Upper lobe of left lung (tissue), 6 donors: ENCODE data around the gene RUNX2. TPM values are rescaled to one million over a fixed set of nuclear protein-coding genes. Genes with fewer than 3 reads are reported as not detected.

Experiments
- ATAC-seq, 2 donors: fragments of 200-7000 bp; cut with Tn5 transposase; one replicate each; pipeline ENCODE4 v1.9.1; 2022; ENCODE audit warnings: mild to moderate bottlenecking in 2 of 2, moderate library complexity in 2 of 2; ENCODE audit not compliant: low FRiP score in 2 of 2
- DNase-seq, 2 donors: peaks; one replicate each; pipeline ENCODE4 v3.0.0-alpha.2; 2019 to 2020
- H3K27ac ChIP-seq, 4 donors: fragments of 200-600 bp; sonication (generic); one replicate each; pipeline ENCODE4 v1.5.1; 2016 to 2019
- H3K27me3 ChIP-seq, 4 donors: fragments of 200-600 bp; sonication (generic); one replicate each; pipeline ENCODE4 v1.5.1; 2017 to 2019
- H3K36me3 ChIP-seq, 4 donors: fragments of 200-600 bp; sonication (generic); one replicate each; pipeline ENCODE4 v1.5.1; 2016 to 2019
- H3K4me1 ChIP-seq, 4 donors: fragments of 200-600 bp; sonication (generic); one replicate each; pipeline ENCODE4 v1.5.1; 2018 to 2019
- H3K4me3 ChIP-seq, 4 donors: fragments of 200-600 bp; sonication (generic); one replicate each; pipeline ENCODE4 v1.5.1; 2017 to 2019; ENCODE audit warnings: mild to moderate bottlenecking in 2 of 4, moderate library complexity in 1 of 4
- H3K9me3 ChIP-seq, 4 donors: fragments of 200-600 bp; sonication (generic); one replicate each; pipeline ENCODE4 v1.5.1; 2018 to 2019
- EP300 ChIP-seq, 4 donors: sonication (generic); formaldehyde crosslinking; IDR thresholded peaks; one replicate each; pipeline ENCODE4 v1.5.1; 2017; ENCODE audit warnings: antibody characterized with exemption in 4 of 4, control low read depth in 2 of 4
- POLR2A ChIP-seq, 4 donors: fragments of 450-650 bp; IDR thresholded peaks; one replicate each; pipeline ENCODE4 v1.5.1; 2016 to 2017; ENCODE audit warnings: antibody characterized with exemption in 4 of 4, mild to moderate bottlenecking in 2 of 4
- POLR2AphosphoS5 ChIP-seq, 2 donors: sonication (generic); formaldehyde crosslinking; IDR thresholded peaks; one replicate each; pipeline ENCODE4 v1.5.1; 2017; ENCODE audit warnings: antibody characterized with exemption in 2 of 2
- WGBS, 2 donors: methylation state at CpG; one replicate each; pipeline ENCODE4 v1.1.5; 2017 to 2018; 5-methylcytosine and 5-hydroxymethylcytosine counted together
- total RNA-seq, 6 donors: library from RNA; depleted of rRNA in 4 of 6; stranded (reverse); fragments of >200 nt in 4 of 6; gene quantifications; one replicate each; pipeline versions ENCODE4 v1.1.0 to v1.2.1, GENCODE V29; 2016 to 2021
- TF ChIP-seq, protein P1 (sequence below), 6 experiments: fragments of 450-650 bp in 4 of 6; fragments of 200-600 bp in 2 of 6; sonication (generic) in 2 of 6; IDR thresholded peaks; one replicate each; pipeline ENCODE4 v1.5.1; 2016 to 2019; ENCODE audit warnings: antibody characterized with exemption in 6 of 6
- donor health status: DM: no; HTN: no; CAD: no; lungs with moderate emphysema.
- donor health status: DM: no; HTN: yes; CAD: no; lungs with severe emphysema.

RUNX2 gene
- total RNA-seq, 6 donors from 2014 or later = 2.6 to 12.2 (median 5.5) TPM

DNA sequence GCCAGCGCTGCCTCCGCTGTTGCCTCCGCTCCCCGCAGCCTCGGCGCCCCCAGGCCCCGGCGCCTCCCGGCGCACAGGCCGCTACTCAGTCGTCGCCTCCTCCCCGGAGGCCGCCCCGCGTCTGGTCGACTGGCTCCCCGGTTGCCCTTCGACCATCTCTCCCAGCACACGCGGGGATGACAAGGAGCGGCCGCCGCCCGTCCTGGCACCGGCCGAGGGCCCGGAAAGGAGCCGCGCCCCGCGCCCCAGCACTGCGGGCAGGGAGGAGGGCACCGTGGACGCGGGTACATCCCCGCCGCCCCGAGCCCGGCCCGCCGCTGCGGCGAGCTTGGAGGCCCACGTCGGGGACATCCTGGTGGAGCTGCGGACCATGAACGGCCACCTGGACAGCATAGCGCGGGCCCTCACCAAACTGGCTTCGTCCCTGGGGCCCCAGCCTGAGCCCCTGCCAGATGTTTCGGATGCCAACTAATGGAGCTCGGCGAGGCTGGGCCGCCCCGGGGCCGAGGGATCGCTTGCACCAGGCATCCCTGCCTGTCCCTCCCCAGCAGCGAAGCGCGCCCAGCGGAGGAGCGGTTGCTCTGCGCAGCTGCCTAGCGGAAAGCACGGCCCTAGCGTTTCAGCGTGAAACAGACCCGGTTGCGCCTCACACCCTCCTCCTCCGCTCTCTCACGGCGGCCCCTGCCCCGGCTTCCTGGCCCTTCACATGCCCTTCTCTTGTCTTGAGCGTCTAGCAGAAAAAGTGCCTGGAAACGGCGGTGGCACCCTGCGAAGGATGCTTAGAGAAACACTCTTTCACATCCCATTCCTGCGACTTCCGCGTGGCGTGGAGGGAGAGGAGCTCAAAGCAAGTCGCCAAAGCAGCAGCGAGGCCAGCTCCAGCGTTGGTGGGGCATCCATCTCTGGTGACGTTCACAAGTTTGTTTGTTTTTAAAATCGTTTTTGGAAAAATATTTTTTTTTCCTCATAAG lies 335.4 kb downstream of the RUNX2 start:
- peak in 1 of 2 donors; percentile 42 for ATAC-seq
- Histone ChIP-seq H3K36me3 (no peaks in the 10 kb centered on the region), H3K9me3 (no peaks in the 10 kb centered on the region), H3K4me1 (peaks cover 11 to 13% (median 12%) of the 10 kb centered on the region in 4 donors), H3K27me3 (peaks cover 0 to 13% (median 9%) of the 10 kb centered on the region in 4 donors), H3K27ac (no peak overlapping the region), H3K4me3 (peak overlapping the region in 3 of 4 donors; percentile 12 to 26 (median 17))
- 16 to 23% methylated on average over 14 to 82 of the region's 88 CpGs for WGBS, 2 donors
- TF ChIP-seq EP300 (IDR thresholded peaks at IDR 0.05) (no peak), POLR2A (IDR thresholded peaks at IDR 0.05) (no peak)
- TF ChIP-seq, protein P1, sequence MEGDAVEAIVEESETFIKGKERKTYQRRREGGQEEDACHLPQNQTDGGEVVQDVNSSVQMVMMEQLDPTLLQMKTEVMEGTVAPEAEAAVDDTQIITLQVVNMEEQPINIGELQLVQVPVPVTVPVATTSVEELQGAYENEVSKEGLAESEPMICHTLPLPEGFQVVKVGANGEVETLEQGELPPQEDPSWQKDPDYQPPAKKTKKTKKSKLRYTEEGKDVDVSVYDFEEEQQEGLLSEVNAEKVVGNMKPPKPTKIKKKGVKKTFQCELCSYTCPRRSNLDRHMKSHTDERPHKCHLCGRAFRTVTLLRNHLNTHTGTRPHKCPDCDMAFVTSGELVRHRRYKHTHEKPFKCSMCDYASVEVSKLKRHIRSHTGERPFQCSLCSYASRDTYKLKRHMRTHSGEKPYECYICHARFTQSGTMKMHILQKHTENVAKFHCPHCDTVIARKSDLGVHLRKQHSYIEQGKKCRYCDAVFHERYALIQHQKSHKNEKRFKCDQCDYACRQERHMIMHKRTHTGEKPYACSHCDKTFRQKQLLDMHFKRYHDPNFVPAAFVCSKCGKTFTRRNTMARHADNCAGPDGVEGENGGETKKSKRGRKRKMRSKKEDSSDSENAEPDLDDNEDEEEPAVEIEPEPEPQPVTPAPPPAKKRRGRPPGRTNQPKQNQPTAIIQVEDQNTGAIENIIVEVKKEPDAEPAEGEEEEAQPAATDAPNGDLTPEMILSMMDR (IDR thresholded peaks at IDR 0.05) = no peak
- DNase-seq = peak in 1 of 2 donors; percentile 88

DNA sequence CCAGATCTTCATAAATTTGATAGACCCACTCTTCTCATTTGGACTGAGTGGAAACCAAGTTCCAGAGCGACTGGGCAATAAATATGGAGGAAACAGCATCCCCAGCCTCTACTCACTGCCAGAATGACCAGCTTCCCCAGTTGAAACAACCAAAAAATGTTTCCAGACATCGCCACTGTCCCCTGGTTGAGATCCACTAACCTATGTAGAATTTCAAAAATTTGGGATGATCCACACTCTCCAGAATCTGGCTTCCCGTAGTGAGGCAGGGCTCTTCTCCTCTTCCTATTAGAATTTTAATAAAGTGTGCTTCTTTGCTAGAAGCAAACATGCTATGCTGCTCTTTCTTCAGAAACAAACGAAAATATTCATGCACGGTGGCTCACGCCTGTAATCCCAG lies 336.6 kb downstream of the RUNX2 start:
- peaks cover 0 to 13% (median 9%) of the 10 kb centered on the region in 4 donors for H3K27me3 ChIP-seq
- no peak overlapping the region for H3K4me3 ChIP-seq
- TF ChIP-seq, protein P1 (IDR thresholded peaks at IDR 0.05) = no peak
- no peak for TF ChIP-seq EP300 (IDR thresholded peaks at IDR 0.05)
- TF ChIP-seq POLR2A (IDR thresholded peaks at IDR 0.05) = no peak
- TF ChIP-seq POLR2AphosphoS5 (IDR thresholded peaks at IDR 0.05) = no peak
- peaks cover 11 to 13% (median 12%) of the 10 kb centered on the region in 4 donors for H3K4me1 ChIP-seq
- H3K27ac ChIP-seq = no peak overlapping the region
- no peaks in the 10 kb centered on the region for H3K9me3 ChIP-seq
- DNase-seq = no peak
- WGBS, 2 donors = 92 to 93% methylated on average over 6 of the region's 6 CpGs
- ATAC-seq = no peak
- H3K36me3 ChIP-seq = no peaks in the 10 kb centered on the region

DNA sequence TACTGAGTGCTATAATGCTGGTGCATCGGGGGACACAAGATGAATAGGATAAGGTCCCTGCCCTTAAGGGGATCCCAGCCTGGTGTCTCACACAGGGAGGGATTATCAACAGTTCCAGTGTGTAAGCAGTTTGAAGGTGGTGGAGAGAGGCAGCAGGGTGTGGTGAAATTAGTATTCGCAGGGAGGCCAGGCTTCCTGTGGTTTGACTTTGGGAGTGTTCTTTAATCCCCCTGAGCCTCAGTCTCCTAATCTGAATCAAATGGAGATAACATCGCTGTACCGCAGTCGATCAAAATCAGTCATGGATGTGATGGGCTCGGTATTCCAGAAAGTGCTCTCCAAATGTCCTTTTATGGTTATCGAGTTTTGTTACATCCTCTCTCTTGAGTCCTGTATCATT lies 337.7 kb downstream of the RUNX2 start:
- Histone ChIP-seq H3K27ac (no peak overlapping the region), H3K4me1 (peaks cover 11 to 13% (median 12%) of the 10 kb centered on the region in 4 donors), H3K9me3 (no peaks in the 10 kb centered on the region), H3K36me3 (no peaks in the 10 kb centered on the region), H3K4me3 (no peak overlapping the region), H3K27me3 (peaks cover 0 to 13% (median 9%) of the 10 kb centered on the region in 4 donors)
- TF ChIP-seq POLR2A (IDR thresholded peaks at IDR 0.05) (no peak), POLR2AphosphoS5 (IDR thresholded peaks at IDR 0.05) (no peak), EP300 (IDR thresholded peaks at IDR 0.05) (no peak)
- TF ChIP-seq, protein P1 (IDR thresholded peaks at IDR 0.05) = no peak
- DNase-seq (no peak), ATAC-seq (no peak)
- 86 to 94% methylated on average over 7 of the region's 7 CpGs for WGBS, 2 donors

DNA sequence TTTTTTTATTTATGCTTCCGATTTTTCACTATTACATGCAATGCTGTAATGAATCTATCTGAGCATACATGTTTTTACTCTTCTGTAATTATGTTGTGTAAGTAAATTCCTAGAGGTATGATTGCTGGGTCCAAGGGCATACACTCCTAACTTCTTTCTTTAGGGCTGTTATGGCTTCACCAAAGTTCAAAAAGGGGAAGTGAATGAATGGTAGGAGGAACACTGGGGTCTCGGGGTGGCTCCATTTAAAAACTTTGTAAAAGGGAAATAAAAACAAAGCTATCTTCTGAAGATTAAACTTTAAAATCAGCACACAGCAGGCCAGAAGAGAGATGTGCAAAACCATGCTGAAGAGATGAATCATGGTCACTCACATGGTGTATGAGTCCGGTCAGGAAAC lies 338.7 kb downstream of the RUNX2 start:
- no peaks in the 10 kb centered on the region for H3K9me3 ChIP-seq
- H3K27ac ChIP-seq = no peak overlapping the region
- no peaks in the 10 kb centered on the region for H3K36me3 ChIP-seq
- no peak overlapping the region for H3K4me3 ChIP-seq
- ATAC-seq = no peak
- TF ChIP-seq EP300 (IDR thresholded peaks at IDR 0.05) (no peak), POLR2A (IDR thresholded peaks at IDR 0.05) (no peak), POLR2AphosphoS5 (IDR thresholded peaks at IDR 0.05) (no peak)
- TF ChIP-seq, protein P1 (IDR thresholded peaks at IDR 0.05) = no peak
- H3K4me1 ChIP-seq = peaks cover 11 to 13% (median 12%) of the 10 kb centered on the region in 4 donors
- WGBS, 2 donors = 70 to 82% methylated on average over 3 of the region's 3 CpGs
- H3K27me3 ChIP-seq = peaks cover 0 to 13% (median 9%) of the 10 kb centered on the region in 4 donors
- no peak for DNase-seq
